GM18951 (cell line): ENCODE data around the gene SORBS2.

Source experiments
- POLR2A ChIP-seq: IDR thresholded peaks from 4 replicates; pipeline ENCODE4 v1.6.1; 2011; ENCODE audit warnings: mild to moderate bottlenecking; ENCODE audit not compliant: insufficient read length, insufficient read depth; ENCODE audit errors: extremely low read depth
- in situ Hi-C: fragments of 300-500 bp; cut with MboI; formaldehyde crosslinking; loops from one replicate; pipeline ENCODE4 v1.12.0; 2022; ENCODE audit warnings: low sequenced_read_pairs, mixed read lengths, inconsistent platforms; ENCODE audit not compliant: unreplicated experiment

Gene SORBS2

GRCh38 chr4:185792384-185793115, 19.4 kb downstream of the SORBS2 start:
- in situ Hi-C loops: no loop called here
- no peak for TF ChIP-seq POLR2A

GRCh38 chr4:185787926-185788679, 23.9 kb downstream of the SORBS2 start:
- TF ChIP-seq POLR2A: no peak
- in situ Hi-C loops: no loop called here

- in situ Hi-C loops: no loop called here
These were observed 25.6 kb downstream of the SORBS2 start for GRCh38 chr4:185786422-185786821.

GRCh38 chr4:185783574-185783973, 28.4 kb downstream of the SORBS2 start:
- in situ Hi-C loops: no loop called here

More at GRCh38 chr4:185786422-185786821, 25.6 kb downstream of the SORBS2 start:
- TF ChIP-seq POLR2A: no peak

GRCh38 chr4:185782523-185782922, 29.5 kb downstream of the SORBS2 start:
- TF ChIP-seq POLR2A: no peak
- in situ Hi-C loops: no loop called here

More at GRCh38 chr4:185783574-185783973, 28.4 kb downstream of the SORBS2 start:
- no peak for TF ChIP-seq POLR2A

GRCh38 chr4:185781555-185782215, 30.3 kb downstream of the SORBS2 start:
- TF ChIP-seq POLR2A: no peak
- in situ Hi-C loops: no loop called here

- no peak for TF ChIP-seq POLR2A
- in situ Hi-C loops: no loop called here
These were observed 31.5 kb downstream of the SORBS2 start for GRCh38 chr4:185780472-185780871.

GRCh38 chr4:185779517-185779916, 32.5 kb downstream of the SORBS2 start:
- in situ Hi-C loops: no loop called here
- no peak for TF ChIP-seq POLR2A

- no peak for TF ChIP-seq POLR2A
- in situ Hi-C loops: no loop called here
These were observed 33.7 kb downstream of the SORBS2 start for GRCh38 chr4:185778307-185778706.

- no peak for TF ChIP-seq POLR2A
- in situ Hi-C loops: no loop called here
These were observed 36.0 kb downstream of the SORBS2 start for GRCh38 chr4:185775792-185776555.

- no peak for TF ChIP-seq POLR2A
- in situ Hi-C loops: no loop called here
These were observed 36.9 kb downstream of the SORBS2 start for GRCh38 chr4:185774845-185775680.

GRCh38 chr4:185774131-185774653, 37.8 kb downstream of the SORBS2 start:
- in situ Hi-C loops: no loop called here
- no peak for TF ChIP-seq POLR2A
